ENCODE data around the gene POU3F1. TPM values are rescaled to one million over a fixed set of nuclear protein-coding genes. Genes with fewer than 3 reads are reported as not detected.

POU3F1 gene
- total and polyA plus RNA-seq, 9 donors = 0.04 to 0.53 (median 0.15) TPM; not detected in 4

DNA sequence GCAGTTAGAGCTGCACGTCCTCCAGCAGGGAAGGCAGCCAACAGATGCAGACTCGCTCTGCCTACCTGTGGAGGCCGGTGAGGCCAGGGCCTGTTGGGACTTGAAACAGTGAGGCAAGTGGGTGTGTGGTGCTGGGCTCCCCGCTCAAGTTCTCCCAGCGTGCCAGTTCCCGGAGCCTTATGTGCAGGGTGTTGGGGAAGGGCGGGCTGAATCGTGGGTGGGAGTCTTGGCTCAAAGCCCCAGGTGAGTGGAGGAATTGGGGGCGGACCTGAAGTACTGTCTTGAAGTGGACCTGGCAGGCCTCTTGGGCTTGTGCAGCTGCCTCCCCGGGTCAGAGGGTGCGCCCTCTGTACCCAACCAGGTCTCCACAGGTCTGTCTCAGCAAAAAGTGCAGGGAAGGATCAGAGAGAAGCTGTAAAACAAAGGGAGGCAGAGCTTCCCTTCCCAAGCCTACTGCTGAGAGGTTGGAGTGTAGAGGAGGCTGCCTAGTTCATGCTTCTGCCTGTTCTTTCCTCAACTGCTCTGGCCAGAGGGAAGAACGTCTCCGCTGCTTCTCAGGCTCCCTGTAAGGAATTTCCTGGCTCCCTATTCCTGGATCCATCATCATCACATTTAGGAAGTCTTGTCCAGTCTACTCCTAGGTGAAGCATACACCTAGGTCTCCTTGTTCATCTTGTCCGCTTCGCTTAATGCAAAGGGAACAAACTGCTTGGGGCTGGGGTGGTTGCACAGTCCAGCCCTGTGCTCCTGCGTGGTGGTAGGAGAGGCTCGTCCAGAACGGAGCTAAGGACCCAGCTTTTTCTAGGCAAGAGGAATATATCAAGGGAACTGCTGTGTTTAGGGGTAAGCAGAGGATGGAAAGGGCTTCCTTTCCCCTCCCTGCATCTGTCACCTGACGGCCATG, 19.1 kb downstream of the POU3F1 start:
- DNase-seq = peak in 1 of 5 donors; percentile 38
- Histone ChIP-seq H3K4me3 (no peak overlapping the region), H3K36me3 (no peaks in the 10 kb centered on the region), H3K4me1 (ENCODE audit: insufficient read depth) (peaks cover 17% of the 10 kb centered on the region), H3K27ac (no peak overlapping the region), H3K27me3 (no peaks in the 10 kb centered on the region), H3K9me3 (no peaks in the 10 kb centered on the region)
- 80 to 85% (median 80%) methylated on average over 18 to 19 of the region's 19 CpGs for WGBS, 3 donors
- TF ChIP-seq EP300 (IDR thresholded peaks at IDR 0.05) = no peak
- intact Hi-C loops (cut with DNase I) = loop anchor here in 1 of 4 donors (5.0 kb wide), 1 partner anchor 40 kb away; no protein-coding TSS in a partner anchor

DNA sequence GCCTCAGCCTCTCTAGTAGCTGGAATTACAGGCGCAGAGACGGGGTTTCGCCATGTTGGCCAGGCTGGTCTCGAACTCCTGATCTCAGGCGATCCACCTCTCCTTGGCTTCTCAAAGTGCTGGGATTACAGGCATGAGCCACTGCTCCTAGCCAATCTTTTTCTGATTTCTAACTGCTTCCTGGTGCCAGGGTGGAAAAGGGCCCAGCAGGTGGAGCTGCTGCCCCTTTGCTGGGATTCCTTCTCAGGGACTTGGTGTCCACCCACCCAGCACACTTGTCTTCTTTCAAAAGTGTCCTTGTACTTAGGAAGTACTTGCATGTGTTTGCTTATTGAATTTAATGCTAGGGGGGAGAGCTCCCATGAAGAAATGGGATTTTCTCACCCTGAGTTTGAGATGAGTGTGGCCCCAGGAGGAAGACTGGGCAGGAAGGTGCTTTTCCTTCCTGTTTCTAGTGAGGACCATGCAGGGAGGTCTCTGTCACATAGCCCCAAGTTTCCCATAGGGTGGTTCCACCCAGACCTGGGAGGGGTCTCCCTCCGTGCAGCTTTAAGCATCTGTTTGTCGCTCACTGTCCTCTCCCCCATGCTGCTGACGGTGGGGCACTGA, 19.9 kb downstream of the POU3F1 start:
- 76 to 84% (median 82%) methylated on average over 8 of the region's 8 CpGs for WGBS, 3 donors
- H3K27me3 ChIP-seq = no peaks in the 10 kb centered on the region
- H3K9me3 ChIP-seq = no peaks in the 10 kb centered on the region
- TF ChIP-seq CTCF (IDR thresholded peaks at IDR 0.05) (peak in 1 of 3 donors; percentile 12), EP300 (IDR thresholded peaks at IDR 0.05) (no peak), POLR2A (IDR thresholded peaks at IDR 0.05) (no peak)
- no peak overlapping the region for H3K4me3 ChIP-seq
- peak in 2 of 5 donors; percentile 38 to 61 for DNase-seq
- intact Hi-C loops (cut with DNase I) = loop anchor here in 1 of 4 donors (5.0 kb wide), 1 partner anchor 39 kb away; no protein-coding TSS in a partner anchor
- H3K27ac ChIP-seq = no peak overlapping the region
- H3K36me3 ChIP-seq = no peaks in the 10 kb centered on the region
- H3K4me1 ChIP-seq (ENCODE audit: insufficient read depth) = peaks cover 17% of the 10 kb centered on the region

GRCh38 chr1:38025664-38026063, 20.9 kb downstream of the POU3F1 start:
- Histone ChIP-seq H3K4me1 (ENCODE audit: insufficient read depth) (peaks cover 14% of the 10 kb centered on the region), H3K9me3 (no peaks in the 10 kb centered on the region), H3K36me3 (no peaks in the 10 kb centered on the region), H3K4me3 (no peak overlapping the region), H3K27me3 (no peaks in the 10 kb centered on the region), H3K27ac (no peak overlapping the region)
- whole genome bisulfite sequencing, 3 donors = 75 to 82% (median 80%) methylated on average over 6 of the region's 6 CpGs
- intact Hi-C loops (cut with DNase I) = loop anchor here in 1 of 4 donors (5.0 kb wide), 1 partner anchor 38 kb away; no protein-coding TSS in a partner anchor
- TF ChIP-seq POLR2A (IDR thresholded peaks at IDR 0.05) = no peak
- TF ChIP-seq EP300 (IDR thresholded peaks at IDR 0.05) = no peak
- no peak for TF ChIP-seq CTCF (IDR thresholded peaks at IDR 0.05)
- DNase-seq = no peak

- H3K9me3 ChIP-seq = no peaks in the 10 kb centered on the region
- no peaks in the 10 kb centered on the region for H3K27me3 ChIP-seq
- H3K4me1 ChIP-seq (ENCODE audit: insufficient read depth) = peaks cover 11% of the 10 kb centered on the region
- H3K27ac ChIP-seq = no peak overlapping the region
- H3K36me3 ChIP-seq = no peaks in the 10 kb centered on the region
- 94 to 98% (median 98%) methylated on average over 2 of the region's 2 CpGs for WGBS, 3 donors
- TF ChIP-seq EP300 (IDR thresholded peaks at IDR 0.05) = no peak
- no peak for TF ChIP-seq POLR2A (IDR thresholded peaks at IDR 0.05)
- no peak for TF ChIP-seq CTCF (IDR thresholded peaks at IDR 0.05)
- intact Hi-C loops (cut with DNase I) = loop anchor here in 1 of 4 donors (5.0 kb wide), 1 partner anchor 38 kb away; no protein-coding TSS in a partner anchor
- peak in 1 of 5 donors; percentile 2 for DNase-seq
- no peak overlapping the region for H3K4me3 ChIP-seq
Observed at GRCh38 chr1:38025233-38025632, 21.4 kb downstream of the POU3F1 start.

Measured in ovary (tissue), 9 donors.